Epidermal melanocyte (primary cell): ENCODE measurements around the gene DNAL1.
A peak's percentile ranks its signal among the peaks of the same experiment; 100 is the strongest.
"Not testable (repeated sequence)": the region's sequence is repeated elsewhere in the genome, so short reads cannot be mapped to it uniquely, and the experiment has no call there.

Source experiments
- DNase-seq: peaks from one replicate; pipeline ENCODE4 v3.0.0; 2011; ENCODE audit warnings: low spot score; ENCODE audit not compliant: insufficient read length

The DNAL1 gene

GRCh38 chr14:73637830-73638229, 7.0 kb upstream of the DNAL1 start:
- no peak for DNase-seq

DNA sequence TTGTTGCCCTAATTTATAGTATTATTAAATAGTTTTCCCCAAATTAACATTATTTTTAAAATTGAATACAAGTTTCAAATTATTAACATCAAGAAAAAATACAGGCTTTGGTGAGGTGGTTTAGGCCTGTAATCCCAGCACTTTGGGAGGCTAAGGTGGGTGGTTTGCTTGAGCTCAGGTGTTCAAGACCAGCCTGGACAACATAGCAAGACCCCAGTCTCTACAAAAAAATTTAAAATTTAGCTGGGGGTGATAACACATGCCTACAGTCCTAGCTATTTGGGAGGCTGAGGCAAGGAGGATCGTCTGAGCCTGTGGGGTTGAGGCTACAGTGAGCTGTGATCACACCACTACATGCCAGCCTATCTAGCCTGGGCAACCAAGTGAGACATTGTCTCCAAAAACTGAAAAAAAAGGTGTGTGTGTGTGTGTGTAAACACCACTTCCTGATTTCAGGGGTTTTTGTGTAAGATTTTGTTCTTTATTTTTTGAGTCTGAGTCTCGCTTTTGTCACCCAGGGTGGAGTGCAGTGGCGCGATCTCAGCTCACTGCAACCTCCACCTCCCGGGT, 3.9 kb upstream of the DNAL1 start:
- no peak for DNase-seq

- DNase-seq = no peak
Measured at GRCh38 chr14:73645248-73645610, 443 bp downstream of the DNAL1 start.

DNA sequence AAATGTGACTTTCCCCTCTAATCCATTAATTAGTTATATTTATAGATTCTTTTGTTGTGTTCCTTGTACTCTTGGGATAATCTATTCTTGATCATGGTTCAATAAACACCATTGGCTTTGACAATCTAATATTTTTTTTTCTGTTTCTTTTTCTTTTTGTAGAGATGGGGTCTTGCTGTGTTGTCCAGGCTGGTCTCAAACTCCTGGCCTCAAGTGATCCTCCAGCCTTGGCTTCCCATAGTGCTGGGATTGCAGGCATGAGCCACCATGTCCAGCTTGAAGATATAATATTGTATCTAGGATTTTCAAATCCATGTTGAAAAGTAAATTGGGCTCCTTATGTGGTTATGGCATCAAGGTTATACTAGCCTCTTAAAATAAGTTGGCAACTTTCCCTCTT, 6.2 kb downstream of the DNAL1 start:
- no peak for DNase-seq

- no peak for DNase-seq
Measured at GRCh38 chr14:73655851-73656250, 11.1 kb downstream of the DNAL1 start.

DNA sequence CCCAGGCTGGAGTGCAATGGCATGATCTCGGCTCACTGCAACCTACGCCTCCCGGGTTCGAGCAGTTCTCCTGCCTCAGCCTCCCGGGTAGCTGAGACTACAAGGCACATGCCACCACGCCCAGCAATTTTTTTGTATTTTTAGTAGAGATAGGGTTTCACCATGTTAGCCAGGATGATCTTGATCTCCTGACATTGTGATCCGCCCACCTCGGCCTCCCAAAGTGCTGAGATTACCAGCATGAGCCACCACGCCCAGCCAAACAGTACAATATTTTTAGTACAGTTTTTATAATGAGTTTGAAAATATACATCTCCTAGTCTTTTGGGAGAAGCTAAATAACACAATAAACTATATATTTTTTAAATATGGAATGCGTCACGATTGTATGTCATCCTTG, 14.4 kb downstream of the DNAL1 start:
- DNase-seq = not testable (repeated sequence)

- no peak for DNase-seq
Measured at GRCh38 chr14:73660511-73660910, 15.7 kb downstream of the DNAL1 start.

GRCh38 chr14:73661872-73662271, 17.1 kb downstream of the DNAL1 start:
- DNase-seq = no peak

GRCh38 chr14:73662487-73662943, 17.7 kb downstream of the DNAL1 start:
- DNase-seq = peak; percentile 21

DNA sequence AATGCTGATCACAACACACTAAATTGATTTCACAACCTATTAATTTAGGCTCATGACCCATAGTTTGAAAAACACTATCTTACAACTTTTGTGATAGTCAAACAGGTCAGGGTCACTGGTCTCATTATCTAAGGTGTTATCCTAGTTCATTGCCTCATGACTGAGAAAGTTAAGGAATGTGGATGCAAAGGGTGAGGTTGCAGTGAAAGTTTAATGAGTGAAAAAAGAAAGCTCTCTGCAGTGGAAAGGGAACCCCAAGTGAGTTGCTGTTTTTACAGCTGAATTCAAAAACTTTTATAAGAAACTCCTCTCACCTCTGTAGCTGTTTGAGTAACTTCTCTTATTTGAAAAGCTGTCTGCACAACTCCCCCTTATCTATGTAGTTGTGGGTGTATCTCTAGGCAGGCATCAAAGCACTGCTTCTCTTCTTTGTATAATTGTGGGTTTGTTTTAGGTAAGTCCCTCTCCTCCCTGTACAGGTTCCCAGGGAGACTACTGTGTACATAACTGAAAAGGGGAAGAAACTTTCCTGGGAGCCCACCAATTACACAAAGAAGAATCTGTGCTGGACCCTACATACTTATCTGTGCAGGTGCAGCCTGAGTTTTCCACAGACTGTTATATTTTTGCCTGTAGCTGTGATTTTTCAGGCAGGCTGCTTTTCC, 18.9 kb downstream of the DNAL1 start:
- no peak for DNase-seq

DNA sequence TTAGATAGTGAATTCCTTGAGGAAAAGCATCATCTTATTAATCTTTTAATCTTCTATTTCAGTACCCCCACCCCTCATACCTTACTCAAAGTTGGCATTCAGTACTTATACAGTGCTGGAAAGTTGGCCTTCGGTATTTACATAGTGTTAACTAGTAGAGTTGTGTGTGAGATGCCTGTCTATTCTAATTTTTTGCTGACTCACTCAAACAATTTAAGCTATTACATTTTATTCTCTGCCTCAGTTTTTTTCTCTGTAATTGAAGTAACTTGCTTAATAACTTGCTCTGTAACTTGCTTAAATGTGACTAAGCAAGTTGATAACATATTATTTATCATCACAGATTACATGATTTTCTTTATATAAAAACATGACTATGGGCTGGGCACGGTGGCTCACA, 20.3 kb downstream of the DNAL1 start:
- DNase-seq = no peak

GRCh38 chr14:73666583-73666982, 21.8 kb downstream of the DNAL1 start:
- DNase-seq = no peak

DNA sequence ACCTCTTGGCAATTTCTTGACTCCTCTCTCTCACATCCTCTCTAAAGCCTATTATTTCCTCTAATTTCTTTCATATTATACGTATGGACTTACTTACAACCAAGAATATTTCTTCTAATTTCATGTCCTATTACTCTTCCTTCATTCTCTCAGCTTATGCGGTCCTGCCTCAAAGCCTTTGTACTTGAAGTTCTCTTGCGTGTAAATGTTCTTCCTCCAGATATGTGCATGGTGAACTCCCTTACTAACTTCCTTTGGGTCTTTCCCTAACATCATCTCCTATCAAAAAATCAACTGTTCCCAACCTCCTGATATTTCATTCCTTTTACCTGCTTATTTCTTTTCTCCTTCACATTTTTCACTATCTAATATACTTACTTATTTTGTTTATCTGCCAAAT, 23.1 kb downstream of the DNAL1 start:
- no peak for DNase-seq

DNA sequence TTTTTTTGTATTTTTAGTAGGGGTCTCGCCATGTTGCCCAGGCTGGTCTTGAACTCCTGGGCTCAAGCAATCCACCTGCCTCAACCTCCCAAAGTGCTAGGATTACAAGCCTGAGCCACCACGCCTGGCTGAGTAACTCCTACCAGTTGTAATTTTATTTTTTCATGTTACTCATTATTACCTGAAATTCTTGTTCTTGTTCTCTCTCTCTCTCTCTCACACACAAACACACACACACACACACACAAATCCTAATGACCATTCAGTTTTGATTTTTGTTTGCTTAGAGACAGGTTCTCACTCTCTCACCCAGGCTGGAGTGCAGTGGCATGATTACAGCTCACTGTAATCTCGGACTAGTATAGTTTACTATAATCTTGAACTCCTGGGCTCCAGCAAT, 30.2 kb downstream of the DNAL1 start:
- DNase-seq = no peak

DNA sequence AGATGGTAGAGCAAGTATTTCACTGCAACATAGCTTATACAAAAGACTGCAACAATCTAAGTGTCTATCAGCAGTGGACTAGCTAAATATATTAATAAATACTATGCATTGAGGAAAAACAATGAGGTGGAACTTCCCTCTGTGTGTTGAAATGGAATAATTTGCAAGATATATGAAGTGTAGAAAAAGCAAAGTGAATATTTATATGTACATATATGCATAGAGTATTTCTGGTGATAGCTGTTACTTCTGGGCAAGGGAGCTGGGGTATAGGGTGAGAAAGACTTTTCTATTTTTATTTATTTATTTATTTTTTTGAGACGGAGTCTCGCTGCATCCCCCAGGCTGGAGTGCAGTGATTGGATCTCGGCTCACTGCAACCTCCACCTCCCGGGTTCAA, 33.9 kb downstream of the DNAL1 start:
- no peak for DNase-seq

DNA sequence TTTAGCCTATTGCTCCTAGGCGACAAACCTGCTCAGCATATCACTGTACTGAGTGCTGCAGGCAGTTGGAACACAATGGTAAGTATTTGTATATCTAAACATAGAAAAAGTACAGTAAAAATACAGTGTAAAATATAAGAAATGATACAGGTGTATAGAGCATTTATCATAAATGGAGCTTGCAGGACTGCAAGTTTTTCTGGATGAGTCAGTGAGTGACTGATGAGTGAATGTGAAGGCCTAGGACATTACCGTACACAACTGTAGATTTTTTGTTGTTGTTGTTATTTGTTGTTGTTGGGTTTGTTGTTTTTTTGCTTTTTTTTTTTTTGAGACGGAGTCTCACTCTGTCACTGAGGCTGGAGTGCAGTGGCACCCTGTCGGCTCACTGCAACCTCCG, 36.0 kb downstream of the DNAL1 start:
- DNase-seq = no peak

- DNase-seq = no peak
Measured at GRCh38 chr14:73684627-73685026, 39.8 kb downstream of the DNAL1 start.

GRCh38 chr14:73685328-73685727, 40.5 kb downstream of the DNAL1 start:
- DNase-seq = no peak

GRCh38 chr14:73686901-73687300, 42.1 kb downstream of the DNAL1 start:
- DNase-seq = no peak

- DNase-seq = no peak
Measured at GRCh38 chr14:73694083-73694482, 49.3 kb downstream of the DNAL1 start.

DNA sequence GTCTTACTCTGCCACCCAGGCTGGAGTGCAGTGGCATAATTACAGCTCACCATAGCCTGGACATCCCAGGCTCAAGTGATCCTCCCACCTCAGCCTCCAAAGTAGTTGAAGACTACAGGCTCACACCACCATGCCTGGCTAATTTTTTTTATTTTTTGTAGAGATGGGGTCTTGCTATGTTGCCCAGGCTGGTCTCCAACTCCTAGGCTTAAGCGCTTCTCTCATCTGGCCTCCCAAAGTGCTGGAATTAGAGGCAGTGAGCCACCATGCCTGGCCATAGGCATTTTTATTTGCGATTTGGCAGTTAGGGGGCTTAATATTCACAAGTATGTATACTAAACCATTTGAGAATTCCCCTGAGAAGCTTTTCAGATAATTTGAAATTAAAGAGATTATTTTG, 50.3 kb downstream of the DNAL1 start:
- no peak for DNase-seq

GRCh38 chr14:73695997-73696396, 51.2 kb downstream of the DNAL1 start:
- DNase-seq = no peak
